Neutrophil (primary cell): ENCODE measurements around the gene SUMO2.
A peak's percentile ranks its signal among the peaks of the same experiment; 100 is the strongest.
"Not testable (repeated sequence)": the region's sequence is repeated elsewhere in the genome, so short reads cannot be mapped to it uniquely, and the experiment has no call there.

ENCODE experiments used
- H3K27ac ChIP-seq: fragments of 200-600 bp; sonication (generic); 2 replicates; pipeline ENCODE4 v1.5.1; 2016; ENCODE audit warnings: mild to moderate bottlenecking, moderate library complexity
- H3K27me3 ChIP-seq: fragments of 200-600 bp; sonication (generic); 2 replicates; pipeline ENCODE4 v1.6.0; 2016; ENCODE audit warnings: mild to moderate bottlenecking
- H3K36me3 ChIP-seq: fragments of 200-600 bp; sonication (generic); 2 replicates; pipeline ENCODE4 v1.5.1; 2017
- H3K4me1 ChIP-seq, 2 experiments: fragments of 200-600 bp in 1 of 2; sonication (generic) in 1 of 2; 1 replicate in 1 of 2; 2 replicates in 1 of 2; pipeline versions ENCODE4 v1.5.1 to v1.6.1; 2013 to 2016; ENCODE audit warnings: low read depth in 1 of 2, low read length in 1 of 2, mild to moderate bottlenecking in 1 of 2, moderate library complexity in 1 of 2; ENCODE audit not compliant: control insufficient read depth in 1 of 2, insufficient read depth in 1 of 2
- H3K4me3 ChIP-seq, 2 experiments: fragments of 200-600 bp in 1 of 2; sonication (generic) in 1 of 2; 1 replicate in 1 of 2; 2 replicates in 1 of 2; pipeline ENCODE4 v1.5.1; 2013 to 2016; ENCODE audit warnings: low read depth in 1 of 2, low read length in 1 of 2, mild to moderate bottlenecking in 1 of 2, moderate library complexity in 1 of 2
- H3K9me3 ChIP-seq: fragments of 200-600 bp; sonication (generic); 2 replicates; pipeline ENCODE4 v1.5.1; 2016
- TF ChIP-seq, protein P1 (sequence below): fragments of 200-600 bp; sonication (generic); IDR thresholded peaks from 2 replicates; pipeline ENCODE4 v1.5.1; 2016; ENCODE audit warnings: antibody characterized with exemption

The SUMO2 gene

GRCh38 chr17:75207760-75208159, 25.0 kb upstream of the SUMO2 start:
- TF ChIP-seq, protein P1, sequence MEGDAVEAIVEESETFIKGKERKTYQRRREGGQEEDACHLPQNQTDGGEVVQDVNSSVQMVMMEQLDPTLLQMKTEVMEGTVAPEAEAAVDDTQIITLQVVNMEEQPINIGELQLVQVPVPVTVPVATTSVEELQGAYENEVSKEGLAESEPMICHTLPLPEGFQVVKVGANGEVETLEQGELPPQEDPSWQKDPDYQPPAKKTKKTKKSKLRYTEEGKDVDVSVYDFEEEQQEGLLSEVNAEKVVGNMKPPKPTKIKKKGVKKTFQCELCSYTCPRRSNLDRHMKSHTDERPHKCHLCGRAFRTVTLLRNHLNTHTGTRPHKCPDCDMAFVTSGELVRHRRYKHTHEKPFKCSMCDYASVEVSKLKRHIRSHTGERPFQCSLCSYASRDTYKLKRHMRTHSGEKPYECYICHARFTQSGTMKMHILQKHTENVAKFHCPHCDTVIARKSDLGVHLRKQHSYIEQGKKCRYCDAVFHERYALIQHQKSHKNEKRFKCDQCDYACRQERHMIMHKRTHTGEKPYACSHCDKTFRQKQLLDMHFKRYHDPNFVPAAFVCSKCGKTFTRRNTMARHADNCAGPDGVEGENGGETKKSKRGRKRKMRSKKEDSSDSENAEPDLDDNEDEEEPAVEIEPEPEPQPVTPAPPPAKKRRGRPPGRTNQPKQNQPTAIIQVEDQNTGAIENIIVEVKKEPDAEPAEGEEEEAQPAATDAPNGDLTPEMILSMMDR = no peak
- Histone ChIP-seq H3K27ac (no peak overlapping the region), H3K4me3 (no peak overlapping the region)

GRCh38 chr17:75207050-75207407, 24.3 kb upstream of the SUMO2 start:
- H3K9me3 ChIP-seq, H3K27ac ChIP-seq, H3K4me3 ChIP-seq, H3K27me3 ChIP-seq: not testable (repeated sequence)
- peaks cover 16 to 23% of the 10 kb centered on the region in 2 experiments for H3K4me1 ChIP-seq
- peaks cover 24% of the 10 kb centered on the region for H3K36me3 ChIP-seq

More at GRCh38 chr17:75207760-75208159, 25.0 kb upstream of the SUMO2 start:
- Histone ChIP-seq H3K9me3 (no peaks in the 10 kb centered on the region), H3K27me3 (no peaks in the 10 kb centered on the region), H3K36me3 (peaks cover 29% of the 10 kb centered on the region), H3K4me1 (peaks cover 16 to 23% of the 10 kb centered on the region in 2 experiments)

GRCh38 chr17:75205793-75206163, 23.0 kb upstream of the SUMO2 start:
- TF ChIP-seq, protein P1 = no peak
- Histone ChIP-seq H3K4me3 (peak overlapping the region; percentile 80 to 83), H3K9me3 (no peaks in the 10 kb centered on the region), H3K36me3 (peaks cover 17% of the 10 kb centered on the region), H3K27me3 (no peaks in the 10 kb centered on the region), H3K27ac (peak overlapping the region; percentile 91), H3K4me1 (peaks cover 16 to 23% of the 10 kb centered on the region in 2 experiments)

- Histone ChIP-seq H3K27me3 (no peaks in the 10 kb centered on the region), H3K36me3 (peaks cover 12% of the 10 kb centered on the region), H3K27ac (peak within 1 kb of the TSS; percentile 91), H3K4me1 (peaks cover 16 to 23% of the 10 kb centered on the region in 2 experiments), H3K9me3 (no peaks in the 10 kb centered on the region), H3K4me3 (peak within 1 kb of the TSS; percentile 80 to 83)
- TF ChIP-seq, protein P1 = peak; percentile 12
Observed at GRCh38 chr17:75205037-75205792, 22.5 kb upstream of the SUMO2 start, which contains the start of gene NUP85. Gene NUP85, plus strand, starts transcription at chr17:75205679. Its CDS starts 83 bp downstream, at chr17:75205762.

GRCh38 chr17:75199886-75200618, 17.3 kb upstream of the SUMO2 start:
- TF ChIP-seq, protein P1 = no peak
- Histone ChIP-seq H3K9me3 (no peaks in the 10 kb centered on the region), H3K36me3 (no peaks in the 10 kb centered on the region), H3K27me3 (no peaks in the 10 kb centered on the region), H3K27ac (no peak overlapping the region), H3K4me3 (no peak overlapping the region), H3K4me1 (peaks cover 7 to 8% of the 10 kb centered on the region in 2 experiments)

GRCh38 chr17:75194879-75195278, 12.1 kb upstream of the SUMO2 start:
- Histone ChIP-seq H3K27ac (no peak overlapping the region), H3K4me3 (no peak overlapping the region), H3K9me3 (no peaks in the 10 kb centered on the region), H3K36me3 (no peaks in the 10 kb centered on the region), H3K4me1 (no peaks in the 10 kb centered on the region), H3K27me3 (no peaks in the 10 kb centered on the region)
- TF ChIP-seq, protein P1 = no peak
